ENCODE measurements around the gene DBNL.

The DBNL gene

DNA sequence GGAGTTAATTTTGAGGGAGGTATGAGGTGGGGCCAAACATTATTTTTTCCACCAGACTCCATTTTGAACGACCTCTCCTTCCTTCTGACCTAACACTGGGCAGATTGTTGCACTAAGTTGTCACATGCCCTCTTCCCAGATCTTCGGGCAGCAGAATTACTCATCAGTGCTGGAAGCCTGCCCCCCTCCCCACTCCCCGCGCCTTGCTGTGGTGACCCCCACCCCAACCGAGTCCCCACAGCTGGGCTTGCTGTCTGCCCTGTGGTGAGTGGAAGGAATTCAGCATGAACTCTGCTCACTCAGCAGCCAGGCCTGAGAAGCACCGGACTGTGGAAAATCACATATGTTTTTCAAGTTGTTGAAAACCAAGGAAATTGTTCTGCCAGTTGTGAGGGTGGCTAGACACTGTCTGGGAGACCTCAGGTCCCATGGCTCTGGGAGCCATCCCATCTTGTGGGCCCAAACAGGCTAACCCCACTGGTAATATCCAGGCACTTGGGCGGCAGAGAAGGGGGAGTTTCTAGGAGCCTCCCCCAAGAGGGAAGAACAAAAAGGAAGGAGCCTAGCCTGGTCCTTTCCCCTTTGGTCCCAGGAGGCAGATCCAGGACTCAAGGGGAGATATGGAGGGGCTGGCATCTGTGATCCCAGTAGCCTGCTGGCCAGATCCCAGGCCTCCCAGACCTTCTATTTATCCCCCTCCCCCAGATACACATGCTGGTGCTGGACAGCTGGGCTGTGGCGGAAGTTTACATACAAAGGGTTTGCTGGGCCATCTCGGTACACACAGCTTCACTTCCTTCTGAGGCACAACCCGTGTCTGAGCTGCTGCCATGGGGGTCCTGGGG, 56.2 kb downstream of the DBNL start:
- DNase-seq, result no peak

- DNase-seq, result no peak
Measured at GRCh38 chr7:44101303-44101965, 56.9 kb downstream of the DBNL start.

DNA sequence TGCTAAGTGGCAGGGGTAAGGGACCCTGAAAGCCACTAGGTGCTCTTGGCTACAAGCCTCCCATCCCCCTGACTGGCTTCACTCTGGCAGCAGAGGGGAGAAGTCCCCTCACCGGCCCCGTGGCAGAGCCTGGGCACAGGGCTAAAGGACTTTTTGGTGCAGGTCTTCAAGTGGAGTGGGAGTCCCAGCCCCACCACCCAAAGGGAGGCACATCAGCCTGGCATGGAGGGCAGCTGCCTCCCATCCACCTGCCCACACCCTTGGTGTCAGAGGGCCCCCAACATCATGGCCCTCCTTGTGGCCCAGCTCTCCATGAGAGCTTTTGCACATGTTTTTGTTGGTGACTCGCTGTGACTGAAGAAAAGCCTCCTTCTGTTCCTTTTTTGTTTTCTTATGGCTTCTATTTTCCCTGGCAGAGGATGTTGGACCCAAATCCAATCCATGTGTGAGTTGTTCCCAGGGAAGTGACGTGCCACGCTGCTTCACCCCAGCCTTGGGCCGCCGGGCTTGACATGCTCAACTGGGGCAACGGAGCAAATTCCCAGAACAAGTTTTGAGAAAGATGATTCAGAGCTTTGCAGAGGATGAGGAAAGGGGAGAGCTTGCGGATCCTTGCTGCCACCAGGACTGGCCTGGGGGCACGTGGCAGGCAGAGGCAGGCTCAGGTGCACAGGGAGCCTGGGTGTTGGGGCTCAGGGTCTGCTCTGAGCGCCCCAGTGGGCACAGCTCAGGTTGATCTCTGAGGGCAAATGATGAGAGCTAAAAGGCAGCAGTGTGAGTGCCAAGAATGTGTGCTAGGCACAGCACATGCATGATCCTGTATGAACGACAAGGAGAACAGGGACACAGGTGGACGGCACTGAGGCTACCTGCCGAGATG, 57.7 kb downstream of the DBNL start:
- no peak for DNase-seq

- no peak for DNase-seq
Measured at GRCh38 chr7:44102846-44103565, 58.5 kb downstream of the DBNL start.

GRCh38 chr7:44103566-44103922, 59.0 kb downstream of the DBNL start:
- DNase-seq, result no peak

GRCh38 chr7:44103923-44104859, 59.7 kb downstream of the DBNL start, which contains the start of gene AEBP1:
TSS of gene AEBP1 (plus strand) at chr7:44104345. CDS start at chr7:44104666, 321 bp downstream.
- no peak for DNase-seq

- DNase-seq, result no peak
Measured at GRCh38 chr7:44104860-44105771, 60.6 kb downstream of the DBNL start.

DNA sequence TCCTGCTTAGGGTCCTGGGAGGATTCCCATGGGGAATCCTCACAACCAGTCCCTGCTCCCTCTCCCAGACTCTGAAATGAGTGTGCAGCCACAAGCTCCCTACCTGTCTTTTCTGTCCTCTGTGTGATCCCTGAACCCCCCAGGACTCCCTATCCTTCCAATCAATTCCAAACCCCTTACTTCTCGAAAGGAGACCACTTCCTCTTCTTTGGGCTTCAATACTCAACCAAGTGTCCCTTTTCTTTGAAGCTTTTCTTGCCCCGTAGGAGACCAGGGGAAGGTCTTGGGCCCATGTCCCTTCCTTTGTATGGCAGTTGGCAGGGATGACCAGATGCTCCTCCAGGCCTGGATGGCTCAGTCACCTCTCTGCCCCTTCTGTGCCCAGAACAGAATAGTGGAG, 61.3 kb downstream of the DBNL start:
- DNase-seq, result no peak

- no peak for DNase-seq
Measured at GRCh38 chr7:44106311-44107065, 62.0 kb downstream of the DBNL start.

GRCh38 chr7:44107116-44107960, 62.8 kb downstream of the DBNL start:
- DNase-seq, result no peak

DNA sequence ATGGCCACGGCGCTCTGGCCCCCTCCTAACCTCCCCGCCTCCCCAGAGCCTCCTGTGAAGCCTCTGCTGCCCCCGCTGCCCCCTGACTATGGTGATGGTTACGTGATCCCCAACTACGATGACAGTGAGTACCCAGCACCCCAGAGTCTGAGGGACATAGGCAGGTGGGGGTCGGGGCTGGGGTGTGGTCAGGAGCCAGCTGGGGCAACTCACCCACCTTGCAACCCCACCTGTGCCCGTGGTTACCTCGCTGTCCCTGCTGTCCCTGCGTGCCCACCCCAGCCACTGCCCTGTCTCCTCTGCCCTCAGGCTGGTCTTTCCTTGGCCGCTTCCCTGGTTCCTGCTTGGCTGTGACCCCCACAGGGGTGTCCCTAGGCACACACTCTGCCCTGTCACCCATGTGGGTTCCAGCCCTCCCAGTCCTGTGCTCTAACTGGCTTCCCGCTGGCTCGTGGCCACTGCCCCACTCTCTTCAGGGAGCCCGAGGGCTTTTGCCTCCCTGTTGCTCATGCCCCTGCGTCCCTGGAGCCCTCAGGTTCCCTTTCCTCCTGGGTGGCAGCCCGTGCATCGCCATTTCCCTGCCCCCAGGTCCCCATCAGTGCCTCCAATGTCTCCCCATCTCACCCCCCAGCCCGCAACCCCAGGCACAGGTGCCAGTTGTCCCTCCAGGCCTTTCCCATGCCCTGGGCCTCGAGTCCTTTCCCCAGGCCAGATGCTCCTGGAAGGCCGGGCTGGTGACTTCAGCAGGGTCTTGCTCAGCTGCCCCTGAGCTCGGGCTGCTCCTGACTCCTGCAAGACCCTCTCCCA, 63.7 kb downstream of the DBNL start:
- no peak for DNase-seq

DNA sequence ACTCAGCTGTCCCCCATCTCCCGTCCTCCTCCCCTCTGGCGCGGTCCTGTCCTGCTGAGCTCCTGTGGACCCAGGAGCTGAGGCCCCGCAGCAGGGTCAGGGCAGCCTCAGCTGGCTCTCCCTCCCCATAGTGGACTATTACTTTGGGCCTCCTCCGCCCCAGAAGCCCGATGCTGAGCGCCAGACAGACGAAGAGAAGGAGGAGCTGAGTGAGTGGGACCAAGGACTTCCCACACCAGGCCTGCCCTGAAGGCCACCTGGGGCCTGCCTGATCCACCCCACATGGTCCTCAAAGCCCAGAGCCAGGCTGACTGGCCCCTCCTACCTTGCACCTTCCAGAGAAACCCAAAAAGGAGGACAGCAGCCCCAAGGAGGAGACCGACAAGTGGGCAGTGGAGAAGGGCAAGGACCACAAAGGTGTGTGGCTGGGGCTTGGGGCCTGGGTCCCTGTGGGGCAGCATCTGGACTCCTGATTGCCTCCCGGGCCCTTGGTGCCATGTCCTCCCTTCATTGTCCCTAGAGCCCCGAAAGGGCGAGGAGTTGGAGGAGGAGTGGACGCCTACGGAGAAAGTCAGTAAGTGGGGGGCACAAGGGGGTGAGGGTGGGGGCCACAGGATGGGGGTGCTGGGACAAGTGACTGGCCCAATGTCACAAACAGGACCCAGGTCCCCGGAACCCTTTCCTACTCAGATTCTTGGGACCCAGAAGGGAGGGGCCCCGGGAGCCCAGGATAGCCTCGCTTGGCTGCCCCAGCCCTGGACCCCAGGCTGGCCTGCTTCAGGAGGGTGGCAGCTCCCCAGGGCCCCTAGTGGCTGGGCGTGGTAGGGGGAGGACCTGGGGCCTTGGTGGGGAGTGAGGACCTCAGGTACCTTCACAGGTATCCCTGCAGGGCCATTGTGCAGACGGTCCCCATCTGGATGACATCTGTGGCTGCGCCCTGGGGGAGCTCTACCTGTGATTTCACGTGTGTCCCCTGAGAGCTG, 64.6 kb downstream of the DBNL start:
- DNase-seq, result no peak

- no peak for DNase-seq
Measured at GRCh38 chr7:44109991-44110390, 65.5 kb downstream of the DBNL start.

GRCh38 chr7:44110719-44111635, 66.5 kb downstream of the DBNL start:
- DNase-seq, result no peak
